NCI-H2196 treated with DMSO at 0.1 percent for 48 hours (cell line): Measurements from ENCODE around the gene IRAG1.

Source experiments
- DNase-seq: peaks from one replicate; lab custom pipeline; 2025; ENCODE audit not compliant: unreplicated experiment; lab: John Stamatoyannopoulos, UW

IRAG1 gene

DNA sequence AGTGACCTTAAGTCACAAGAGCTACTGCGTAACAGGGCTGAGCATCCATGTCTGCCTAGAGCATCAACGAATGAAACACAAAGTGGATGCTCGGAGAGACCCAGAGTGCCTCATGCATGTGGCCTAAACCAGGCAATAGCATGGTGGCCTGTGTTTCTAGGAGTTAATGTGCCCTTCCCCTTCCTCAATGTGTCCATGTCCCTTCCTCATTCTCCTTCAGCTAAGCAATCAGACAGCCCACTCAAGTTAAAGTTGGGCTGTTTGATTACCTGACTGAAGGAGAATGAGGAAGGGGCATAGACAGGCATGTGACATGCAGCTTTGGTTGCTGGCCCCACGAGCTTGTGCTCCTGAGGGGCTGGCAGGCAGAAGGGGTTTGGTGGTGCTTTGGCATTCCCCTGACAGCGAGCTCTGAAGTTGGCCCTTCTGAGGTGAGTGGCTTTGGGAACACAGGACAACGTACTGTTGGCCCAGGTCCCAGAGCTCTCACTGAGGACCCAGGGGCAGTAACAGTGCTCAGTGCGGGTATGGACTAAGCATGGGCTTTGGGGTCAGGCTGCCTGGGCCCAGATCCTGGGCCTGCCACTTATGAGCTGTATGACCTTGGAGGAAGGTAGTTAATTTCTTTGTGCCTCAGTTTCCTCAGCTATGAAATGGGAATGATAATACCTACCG, 46.7 kb downstream of the IRAG1 start:
- no peak for DNase-seq

GRCh38 chr11:10646005-10646404, 47.5 kb downstream of the IRAG1 start:
- no peak for DNase-seq

DNA sequence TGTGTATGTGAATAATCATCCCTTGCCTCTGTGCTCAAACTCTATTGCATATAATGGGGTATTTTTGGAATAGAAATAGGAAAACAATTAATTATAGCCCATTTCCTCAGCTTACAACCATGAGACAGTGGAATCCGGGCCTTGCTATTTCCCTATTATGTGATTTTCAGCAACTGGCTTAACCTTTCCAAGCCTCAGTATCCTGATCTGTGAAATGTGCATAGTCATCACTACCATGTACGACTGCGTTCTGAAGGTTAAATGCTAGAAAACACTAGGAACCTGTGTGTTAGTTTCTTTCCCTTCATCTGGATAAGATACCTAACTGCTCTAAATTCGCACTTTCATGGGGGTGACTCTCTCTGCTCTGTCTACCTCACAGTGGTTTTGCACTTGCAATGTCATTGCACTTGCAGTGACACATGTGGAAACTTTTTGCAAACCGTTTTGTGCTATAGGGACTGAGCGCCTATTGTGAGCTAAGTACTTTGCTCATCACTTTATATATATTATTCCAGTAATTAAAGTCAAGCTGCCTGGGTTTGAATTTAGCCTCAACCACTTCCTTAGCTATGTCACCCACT, 48.3 kb downstream of the IRAG1 start:
- DNase-seq: no peak
